Immature natural killer cell (primary cell): ENCODE measurements around the gene RNF135. TPM values are rescaled to one million over a fixed set of nuclear protein-coding genes. Genes with fewer than 3 reads are reported as not detected.
"Not testable (repeated sequence)": the region's sequence is repeated elsewhere in the genome, so short reads cannot be mapped to it uniquely, and the experiment has no call there.

ENCODE experiments used
- DNase-seq, 3 donors: peaks; one replicate each; pipeline ENCODE4 v3.0.0; 2022; ENCODE audit warnings: mixed read lengths in 1 of 3
- H3K27ac Mint-ChIP-seq, 6 donors: one replicate each; pipeline ENCODE4 v1.8.0; 2020; ENCODE audit warnings: mixed read lengths in 6 of 6, mild to moderate bottlenecking in 5 of 6, inconsistent platforms in 4 of 6, moderate library complexity in 3 of 6
- H3K27me3 Mint-ChIP-seq, 3 donors: one replicate each; pipeline ENCODE4 v1.8.0; 2020 to 2021; ENCODE audit warnings: low read depth in 3 of 3, mild to moderate bottlenecking in 3 of 3, mixed read lengths in 3 of 3, moderate library complexity in 3 of 3, inconsistent platforms in 1 of 3
- H3K36me3 Mint-ChIP-seq, 3 donors: one replicate each; pipeline ENCODE4 v1.8.0; 2020; ENCODE audit warnings: mixed read lengths in 3 of 3, inconsistent platforms in 2 of 3, mild to moderate bottlenecking in 2 of 3
- H3K4me1 Mint-ChIP-seq, 2 donors: one replicate each; pipeline ENCODE4 v1.8.0; 2020; ENCODE audit warnings: inconsistent platforms in 2 of 2, mild to moderate bottlenecking in 2 of 2, mixed read lengths in 2 of 2, moderate library complexity in 1 of 2
- H3K4me3 Mint-ChIP-seq, 5 donors: one replicate each; pipeline ENCODE4 v1.8.0; 2020; ENCODE audit warnings: mild to moderate bottlenecking in 5 of 5, mixed read lengths in 5 of 5, inconsistent platforms in 3 of 5, moderate library complexity in 3 of 5
- H3K9me3 Mint-ChIP-seq, 6 donors: one replicate each; pipeline ENCODE4 v1.8.0; 2020; ENCODE audit warnings: mild to moderate bottlenecking in 6 of 6, mixed read lengths in 6 of 6, inconsistent platforms in 4 of 6, moderate library complexity in 3 of 6
- polyA plus RNA-seq, 3 donors: library from polyadenylated mRNA; unstranded; fragments of 300-500 nt; fragmentation: Illumina TruSeq; gene quantifications; one replicate each; pipeline ENCODE4 v1.2.3, GENCODE V29; 2021

The RNF135 gene
- polyA plus RNA-seq, 3 donors from 2014 or later: 13.5 to 28.6 (median 22.2) TPM

DNA sequence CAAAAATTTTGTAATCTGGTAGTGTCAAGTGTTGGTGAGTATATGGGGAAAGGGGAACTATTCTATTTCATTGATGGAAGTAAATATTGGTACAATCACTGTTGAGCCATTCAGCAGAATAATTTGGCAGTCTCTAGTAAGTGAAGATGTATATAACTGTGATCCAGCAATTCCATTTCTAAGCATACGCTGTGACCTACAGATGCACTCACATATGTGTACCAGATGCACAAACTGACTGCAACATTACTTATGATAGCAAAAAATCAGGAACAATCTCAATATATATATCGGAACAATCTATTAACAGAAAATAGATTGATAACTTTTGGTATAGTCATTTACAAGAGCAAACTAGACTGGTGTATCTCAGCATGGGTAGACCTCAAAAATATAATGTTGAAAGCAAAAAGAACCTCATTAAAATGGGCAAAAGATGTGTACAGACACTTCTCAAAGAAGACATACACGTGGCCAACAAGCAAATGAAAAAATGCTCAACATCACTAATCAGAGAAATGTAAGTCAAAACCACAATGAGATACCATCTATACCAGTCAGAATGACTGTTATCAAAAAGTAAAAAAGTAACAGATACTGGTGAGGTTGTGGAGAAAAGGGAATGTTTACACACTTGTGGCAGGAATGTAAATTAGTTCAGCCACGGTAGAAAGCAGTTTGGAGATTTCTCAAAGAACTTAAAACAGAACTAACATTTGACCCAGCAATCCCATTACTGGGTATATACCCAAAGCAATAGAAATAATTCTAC is 28.3 kb upstream of the RNF135 start:
- H3K9me3 Mint-ChIP-seq: no peaks in the 10 kb centered on the region
- no peaks in the 10 kb centered on the region for H3K4me1 Mint-ChIP-seq
- H3K4me3 Mint-ChIP-seq: no peak overlapping the region
- H3K27ac Mint-ChIP-seq: no peak overlapping the region
- H3K36me3 Mint-ChIP-seq: peaks cover 0 to 7% (median 0%) of the 10 kb centered on the region in 3 donors
- H3K27me3 Mint-ChIP-seq: no peaks in the 10 kb centered on the region
- DNase-seq: no peak

DNA sequence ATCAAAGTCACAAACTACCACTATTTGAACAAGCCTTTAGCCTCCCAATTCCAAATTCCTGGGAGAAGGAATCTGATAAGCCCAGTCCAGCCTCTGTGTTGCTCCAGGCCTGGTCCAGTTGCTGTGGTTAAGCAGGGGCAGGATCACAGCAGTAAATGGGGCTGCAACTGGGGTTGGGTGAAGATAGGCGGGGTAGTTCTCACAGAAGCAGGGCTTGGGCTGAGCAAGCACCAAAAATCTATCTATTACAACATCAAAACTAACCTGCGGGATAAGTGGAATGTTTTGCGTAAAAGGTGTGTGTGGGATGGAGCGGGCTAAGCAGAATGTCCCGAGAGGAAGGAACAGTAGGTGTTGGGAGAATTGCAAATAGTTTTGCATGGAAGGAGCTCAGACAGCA is 23.0 kb upstream of the RNF135 start:
- no peak for DNase-seq
- peaks cover 0 to 2% (median 0%) of the 10 kb centered on the region in 3 donors for H3K27me3 Mint-ChIP-seq
- no peak overlapping the region for H3K27ac Mint-ChIP-seq
- H3K9me3 Mint-ChIP-seq: peaks cover 0 to 2% (median 0%) of the 10 kb centered on the region in 6 donors
- no peak overlapping the region for H3K4me3 Mint-ChIP-seq
- H3K4me1 Mint-ChIP-seq: no peaks in the 10 kb centered on the region
- no peaks in the 10 kb centered on the region for H3K36me3 Mint-ChIP-seq

DNA sequence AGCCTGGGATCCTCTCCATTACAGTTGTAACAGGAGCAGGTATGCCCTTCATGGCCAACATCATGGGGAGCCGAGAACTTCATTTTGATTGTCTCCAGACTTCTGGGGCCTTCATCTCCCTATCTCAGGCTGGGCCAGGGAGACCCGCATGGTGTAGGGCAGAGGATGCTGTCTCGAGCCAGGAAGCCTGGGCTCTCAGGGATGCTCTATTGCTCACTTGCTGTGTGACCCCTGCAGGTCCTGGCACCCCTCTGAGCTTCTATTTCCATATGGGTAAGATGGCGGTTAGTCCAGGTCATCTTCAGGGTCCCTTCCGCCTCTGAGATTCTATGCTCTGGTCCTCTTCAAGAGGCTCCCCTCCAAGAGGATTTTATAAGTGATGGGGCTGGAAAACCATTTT is 20.6 kb upstream of the RNF135 start:
- H3K4me1 Mint-ChIP-seq: no peaks in the 10 kb centered on the region
- H3K4me3 Mint-ChIP-seq: no peak overlapping the region
- H3K9me3 Mint-ChIP-seq: peaks cover 0 to 2% (median 0%) of the 10 kb centered on the region in 6 donors
- DNase-seq: no peak
- no peaks in the 10 kb centered on the region for H3K36me3 Mint-ChIP-seq
- peaks cover 0 to 2% (median 0%) of the 10 kb centered on the region in 3 donors for H3K27me3 Mint-ChIP-seq
- H3K27ac Mint-ChIP-seq: no peak overlapping the region

DNA sequence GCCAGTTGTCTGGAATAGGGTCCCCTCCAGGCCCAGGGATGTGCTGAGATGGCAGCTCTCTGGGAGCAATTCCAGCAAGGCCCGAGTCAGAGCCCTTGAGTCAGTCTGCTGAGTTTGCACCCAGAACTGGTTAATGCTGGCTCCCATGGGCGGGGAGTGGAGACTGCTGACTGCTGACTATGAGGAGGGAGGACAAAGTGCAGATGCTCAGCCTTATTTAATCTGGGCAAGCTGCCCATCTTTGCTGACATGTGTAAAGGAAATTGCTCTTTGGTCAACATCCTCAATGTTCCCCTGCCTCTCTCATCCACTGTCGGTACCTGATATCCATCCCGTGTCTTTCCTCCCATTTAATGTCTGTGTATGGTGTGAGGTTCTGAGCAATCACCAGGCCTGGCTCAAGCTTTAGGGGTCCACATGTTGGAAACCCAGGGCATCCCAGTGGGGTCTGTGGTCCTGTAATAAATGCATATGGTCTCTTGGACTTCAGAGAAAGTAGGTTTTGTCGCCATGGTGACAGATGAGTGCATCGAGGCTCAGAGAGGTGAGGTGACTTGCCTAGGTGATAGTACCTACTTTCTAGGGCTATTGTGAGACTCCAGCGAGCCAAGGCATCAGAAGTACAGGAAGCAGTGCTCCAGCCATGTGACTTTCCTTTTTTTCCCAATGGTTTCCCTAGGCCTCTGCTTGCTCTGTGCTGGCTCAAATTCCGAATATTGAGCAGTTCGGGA is 20.0 kb upstream of the RNF135 start:
- Mint-ChIP-seq H3K36me3 (no peaks in the 10 kb centered on the region), H3K27me3 (peaks cover 0 to 2% (median 0%) of the 10 kb centered on the region in 3 donors), H3K27ac (no peak overlapping the region), H3K4me1 (no peaks in the 10 kb centered on the region), H3K9me3 (peaks cover 0 to 2% (median 0%) of the 10 kb centered on the region in 6 donors), H3K4me3 (no peak overlapping the region)
- DNase-seq: no peak

DNA sequence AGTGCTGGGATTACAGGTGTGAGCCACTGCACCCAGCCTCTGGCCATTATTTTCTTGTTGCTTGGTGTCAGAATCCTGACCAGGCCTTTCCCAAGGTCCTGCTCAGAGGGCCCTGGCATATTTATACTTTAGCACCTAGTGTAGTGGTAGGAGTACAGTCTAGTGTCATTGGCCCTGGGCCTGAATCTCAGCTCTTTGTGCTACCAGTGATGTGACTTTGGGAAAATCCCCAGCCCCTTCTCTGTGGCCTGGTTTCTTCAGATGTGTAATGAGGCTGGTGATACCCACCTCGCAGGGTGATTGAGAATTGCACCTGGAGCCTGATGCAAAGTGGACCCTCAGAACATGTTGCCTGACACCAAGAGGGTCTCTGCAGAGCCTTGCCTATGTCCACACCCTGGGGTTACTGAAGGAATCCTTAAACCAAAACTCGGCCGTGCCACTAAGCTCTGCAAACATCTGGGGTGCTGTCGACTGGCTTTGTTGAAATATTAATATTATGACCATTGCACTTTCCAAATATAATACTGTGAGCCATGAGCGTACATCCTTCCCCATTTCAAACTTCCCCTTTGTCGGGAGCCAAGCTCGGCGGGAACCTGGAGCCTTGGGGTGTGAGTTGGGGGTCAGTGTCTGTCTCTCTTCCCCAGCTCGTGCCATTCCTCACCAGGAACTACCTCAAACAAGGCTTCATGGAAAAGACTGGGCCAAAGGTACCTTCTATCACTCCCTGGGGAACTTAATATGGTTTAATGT is 18.0 kb upstream of the RNF135 start:
- H3K27ac Mint-ChIP-seq: no peak overlapping the region
- peak overlapping the region in 1 of 5 donors; percentile 4 for H3K4me3 Mint-ChIP-seq

DNA sequence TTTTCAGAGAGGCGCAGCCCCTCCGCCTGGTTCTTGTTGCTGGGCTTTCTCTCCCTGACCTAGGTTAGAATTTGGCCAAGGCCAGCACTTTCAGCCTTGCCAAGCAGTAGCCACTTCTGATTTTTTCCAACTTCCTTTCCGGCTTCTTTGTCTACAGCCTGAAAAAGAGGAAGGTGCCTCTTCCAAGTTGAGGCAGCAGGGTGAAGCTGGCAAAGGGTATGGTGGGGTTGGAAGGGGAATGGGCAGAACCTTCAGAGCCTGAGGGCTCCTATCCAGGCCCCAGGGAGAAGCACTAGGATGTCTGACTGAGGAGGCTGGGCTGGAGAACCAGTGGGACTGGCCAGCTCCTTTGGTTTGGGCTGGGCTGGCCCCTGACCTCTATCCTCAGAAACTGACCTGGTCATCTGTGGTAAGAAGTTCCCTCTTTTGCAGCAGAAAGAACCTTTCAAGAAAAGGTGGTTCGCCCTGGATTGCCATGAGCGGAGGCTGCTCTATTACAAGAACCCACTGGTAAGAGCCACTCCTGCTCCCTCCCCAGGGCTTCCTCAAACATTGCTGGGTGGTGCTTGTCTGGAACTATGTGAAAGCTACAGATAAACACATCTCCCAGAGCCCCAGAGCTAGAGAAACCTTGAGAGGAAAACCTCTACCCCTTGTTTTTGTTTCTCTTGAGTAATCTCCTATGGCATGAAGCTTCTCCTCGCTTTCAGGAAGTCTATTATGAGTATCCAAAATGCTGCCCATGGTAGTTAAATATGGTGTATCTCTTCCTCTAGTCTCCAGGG is 16.6 kb upstream of the RNF135 start:
- Mint-ChIP-seq H3K36me3 (no peaks in the 10 kb centered on the region), H3K9me3 (no peaks in the 10 kb centered on the region), H3K4me3 (no peak overlapping the region), H3K27me3 (peaks cover under 1 to 5% (median 4%) of the 10 kb centered on the region in 3 donors), H3K4me1 (no peaks in the 10 kb centered on the region), H3K27ac (no peak overlapping the region)
- DNase-seq: no peak

More for the DNA sequence above, 18.0 kb upstream of the RNF135 start:
- Mint-ChIP-seq H3K27me3 (peaks cover 0 to 5% (median 4%) of the 10 kb centered on the region in 3 donors), H3K36me3 (no peaks in the 10 kb centered on the region), H3K4me1 (no peaks in the 10 kb centered on the region), H3K9me3 (peaks cover 0 to 1% (median 0%) of the 10 kb centered on the region in 6 donors)
- DNase-seq: no peak

DNA sequence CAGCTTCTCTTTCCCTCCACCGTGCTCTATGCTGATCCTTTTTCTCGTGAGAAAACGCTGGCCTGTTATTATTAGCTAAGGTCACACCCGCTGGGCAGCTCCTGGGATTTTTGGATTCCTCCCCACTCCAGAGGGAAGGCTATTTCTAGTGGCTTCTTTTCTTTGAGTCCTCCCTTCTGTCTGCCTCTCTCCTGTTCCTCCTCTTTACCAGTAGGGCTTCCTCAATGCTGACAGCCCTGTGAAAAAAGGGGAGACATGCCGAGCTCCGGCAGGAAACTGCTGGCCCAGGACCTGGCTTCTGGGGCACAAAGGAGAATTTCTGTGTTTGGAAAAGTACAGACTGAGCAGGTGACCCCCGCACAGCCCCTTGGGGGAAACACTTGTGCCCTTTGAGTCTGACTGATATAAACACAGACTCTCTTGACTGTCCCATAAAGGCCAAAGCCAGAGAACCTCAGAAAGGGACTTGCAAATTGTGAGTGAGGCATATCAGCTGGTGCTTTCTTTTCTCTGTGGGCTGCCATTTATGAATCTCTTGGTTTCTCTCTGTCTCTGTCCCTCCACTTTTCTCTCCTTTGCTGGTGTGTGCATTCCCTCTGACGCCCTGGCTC is 14.0 kb upstream of the RNF135 start:
- Mint-ChIP-seq H3K27me3 (peaks cover 2 to 5% (median 2%) of the 10 kb centered on the region in 3 donors), H3K4me1 (no peaks in the 10 kb centered on the region), H3K27ac (no peak overlapping the region), H3K4me3 (no peak overlapping the region), H3K9me3 (no peaks in the 10 kb centered on the region), H3K36me3 (no peaks in the 10 kb centered on the region)
- no peak for DNase-seq

DNA sequence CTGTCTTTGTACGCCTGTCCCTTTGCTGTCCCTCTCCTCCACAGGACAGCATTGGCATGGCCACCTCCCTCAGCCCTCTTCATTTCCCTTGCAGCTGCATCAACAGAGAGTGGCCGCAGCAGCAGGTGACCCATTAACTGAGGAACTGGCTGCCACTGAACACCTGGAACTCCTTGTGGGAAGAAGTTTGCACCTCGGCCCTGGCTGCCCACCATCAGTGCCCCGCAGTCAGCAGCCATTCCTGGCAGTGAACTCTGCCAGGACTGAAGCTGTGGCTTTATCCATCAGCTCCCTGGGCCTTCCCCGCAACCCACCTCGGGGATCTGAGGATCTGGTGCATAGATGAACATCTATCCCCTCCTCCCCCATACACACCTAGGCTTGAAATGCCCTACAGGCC is 13.1 kb upstream of the RNF135 start:
- Mint-ChIP-seq H3K36me3 (no peaks in the 10 kb centered on the region), H3K27ac (no peak overlapping the region), H3K4me1 (no peaks in the 10 kb centered on the region), H3K27me3 (peaks cover 3 to 5% (median 4%) of the 10 kb centered on the region in 3 donors), H3K4me3 (no peak overlapping the region), H3K9me3 (no peaks in the 10 kb centered on the region)
- DNase-seq: no peak

DNA sequence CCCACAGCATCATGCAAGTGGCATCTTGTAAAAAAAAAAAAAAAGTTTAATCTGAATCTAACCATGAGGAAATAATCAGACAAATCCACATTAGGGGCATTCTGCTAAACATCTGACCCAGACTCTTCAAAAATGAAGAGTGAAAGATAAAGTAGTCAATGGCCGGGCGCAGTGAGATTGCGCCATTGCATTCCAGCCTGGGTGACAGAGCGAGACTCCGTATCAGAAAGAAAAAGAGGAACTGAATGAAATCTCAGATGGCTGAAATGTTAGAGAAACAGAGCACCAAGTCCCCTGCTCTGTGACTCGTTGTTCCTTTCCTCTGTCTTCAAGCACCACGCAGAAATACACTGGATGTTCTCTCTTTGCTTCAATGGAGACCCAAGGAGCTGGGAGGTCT is 12.7 kb upstream of the RNF135 start:
- Mint-ChIP-seq H3K27me3 (peaks cover 3 to 5% (median 4%) of the 10 kb centered on the region in 3 donors), H3K4me1 (no peaks in the 10 kb centered on the region), H3K27ac (no peak overlapping the region), H3K9me3 (no peaks in the 10 kb centered on the region), H3K36me3 (no peaks in the 10 kb centered on the region), H3K4me3 (no peak overlapping the region)
- DNase-seq: no peak

DNA sequence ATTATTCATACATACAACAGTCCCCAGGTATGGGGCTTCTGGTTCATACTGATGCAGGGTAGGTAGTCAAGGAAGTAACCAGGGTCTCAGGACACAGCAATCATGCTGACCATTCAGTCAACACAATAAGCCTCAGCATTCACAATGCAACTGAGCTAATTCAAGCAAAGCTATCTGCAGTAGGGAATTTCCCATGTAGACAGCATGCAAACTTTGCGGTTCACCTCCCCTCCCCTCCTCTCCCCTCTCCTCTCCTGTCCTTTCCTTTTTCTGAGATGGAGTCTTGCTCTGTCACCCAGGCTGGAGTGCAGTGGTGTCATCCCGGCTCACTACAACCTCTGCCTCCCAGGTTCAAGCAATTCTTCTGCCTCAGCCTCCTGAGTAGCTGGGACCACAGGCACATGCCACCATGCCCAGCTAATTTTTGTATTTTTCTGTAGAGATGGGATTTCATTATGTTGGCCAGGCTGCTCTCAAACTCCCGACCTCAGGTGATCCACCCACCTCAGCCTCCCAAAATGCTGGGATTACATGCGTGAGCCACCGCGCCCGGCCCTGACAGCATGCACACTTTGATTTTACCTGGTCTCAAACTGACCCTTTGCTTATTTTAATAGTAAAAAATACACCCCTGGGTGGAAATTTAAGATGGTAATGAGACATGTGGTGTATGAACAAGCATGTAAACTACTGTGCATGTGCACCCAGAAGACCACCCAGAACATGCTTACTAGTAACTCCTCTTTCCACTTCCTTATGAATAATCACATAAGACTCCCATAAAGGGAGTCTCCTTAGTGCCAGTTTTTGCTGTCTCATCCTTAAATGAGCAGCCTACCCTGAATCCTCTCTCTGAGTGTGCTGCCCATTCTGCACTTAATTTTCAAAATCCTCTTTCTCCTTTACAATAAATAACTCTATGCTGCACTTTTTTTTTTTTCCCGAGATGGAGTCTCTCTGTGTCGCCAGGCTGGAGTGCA is 9.3 kb upstream of the RNF135 start:
- Mint-ChIP-seq H3K4me1 (no peaks in the 10 kb centered on the region), H3K36me3 (no peaks in the 10 kb centered on the region), H3K9me3 (no peaks in the 10 kb centered on the region), H3K27ac (peak overlapping the region in 1 of 6 donors; percentile 50), H3K27me3 (peaks cover 0 to 7% (median 4%) of the 10 kb centered on the region in 3 donors), H3K4me3 (no peak overlapping the region)
- no peak for DNase-seq

DNA sequence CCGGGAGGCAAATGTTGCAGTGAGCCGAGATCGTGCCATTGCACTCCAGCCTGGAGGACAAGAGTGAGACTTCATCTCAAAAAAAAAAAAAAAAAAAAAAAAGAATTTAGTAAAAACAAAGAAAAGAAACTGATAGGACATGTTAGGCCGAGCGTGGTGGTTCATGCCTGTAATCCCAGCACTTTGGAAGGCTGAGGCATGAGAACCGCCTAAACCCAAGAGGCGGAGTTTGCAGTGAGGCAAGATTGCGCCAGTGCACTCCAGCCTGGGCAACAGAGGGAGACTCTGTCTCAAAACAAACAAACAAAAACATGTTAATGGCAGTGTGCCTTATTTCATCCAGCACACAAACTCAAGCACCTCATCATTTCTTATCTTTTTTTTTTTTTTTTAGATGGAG is 6.5 kb upstream of the RNF135 start:
- not testable (repeated sequence) for DNase-seq, H3K27me3 Mint-ChIP-seq, H3K4me3 Mint-ChIP-seq, H3K36me3 Mint-ChIP-seq, H3K27ac Mint-ChIP-seq, H3K9me3 Mint-ChIP-seq
- H3K4me1 Mint-ChIP-seq: peaks cover 7 to 10% of the 10 kb centered on the region in 2 donors

DNA sequence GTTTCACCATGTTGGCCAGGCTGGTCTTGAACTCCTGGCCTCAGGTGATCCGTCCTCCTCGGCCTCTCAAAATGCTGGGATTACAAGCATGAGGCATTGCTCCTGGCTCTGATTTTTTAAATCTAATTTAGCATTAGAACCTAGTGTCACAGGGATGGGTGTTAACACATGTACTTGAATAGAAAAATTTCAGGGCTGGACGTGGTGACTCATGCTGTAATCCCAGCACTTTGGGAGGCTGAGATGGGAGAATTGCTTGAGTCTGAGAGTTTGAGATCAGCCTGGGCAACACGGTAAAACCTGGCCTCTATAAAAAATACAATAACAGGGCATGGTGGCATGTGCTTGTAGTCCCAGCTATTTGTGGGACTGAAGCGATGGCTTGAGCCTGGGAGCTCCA is 6.0 kb upstream of the RNF135 start:
- no peak overlapping the region for H3K27ac Mint-ChIP-seq
- no peak for DNase-seq
- peaks cover 10 to 13% of the 10 kb centered on the region in 2 donors for H3K4me1 Mint-ChIP-seq
- H3K9me3 Mint-ChIP-seq: no peaks in the 10 kb centered on the region
- no peaks in the 10 kb centered on the region for H3K36me3 Mint-ChIP-seq
- H3K27me3 Mint-ChIP-seq: peaks cover 0 to 6% (median 6%) of the 10 kb centered on the region in 3 donors
- no peak overlapping the region for H3K4me3 Mint-ChIP-seq
